HL-60 (cell line): ENCODE data around the gene BAIAP2L1.

ENCODE experiments used
- DNase-seq, 2 experiments: peaks; one replicate each; pipeline ENCODE4 v3.0.0-alpha.2; 2010 to 2020; ENCODE audit warnings: low read depth in 1 of 2, low spot score in 1 of 2
- H3K27ac ChIP-seq: fragments of 250-450 bp; sonication (Bioruptor Pico); replicated peaks from 2 replicates; pipeline ENCODE4 v1.5.1; 2020; ENCODE audit warnings: mild to moderate bottlenecking, moderate library complexity
- H3K27me3 ChIP-seq: fragments of 250-450 bp; sonication (Bioruptor Pico); 2 replicates; pipeline ENCODE4 v1.5.1; 2021; ENCODE audit warnings: mild to moderate bottlenecking, moderate library complexity; ENCODE audit not compliant: insufficient read depth, poor library complexity, severe bottlenecking
- H3K4me3 ChIP-seq: replicated peaks from 2 replicates; pipeline ENCODE4 v1.5.1; 2011; ENCODE audit warnings: mild to moderate bottlenecking, control low read depth, low read length; ENCODE audit not compliant: insufficient read depth
- CTCF ChIP-seq: IDR thresholded peaks from one replicate; pipeline ENCODE4 v1.5.1; 2011; ENCODE audit warnings: low read length, control low read depth, inconsistent platforms; ENCODE audit not compliant: insufficient read depth
- GABPA ChIP-seq: IDR thresholded peaks from 2 replicates; pipeline ENCODE4 v1.6.1; 2012; ENCODE audit warnings: low read depth
- POLR2AphosphoS5 ChIP-seq: IDR thresholded peaks from 2 replicates; pipeline ENCODE4 v1.6.1; 2012; ENCODE audit warnings: low read depth
- SPI1 ChIP-seq: IDR thresholded peaks from 2 replicates; pipeline ENCODE4 v1.6.1; 2012; ENCODE audit warnings: low read depth, mild to moderate bottlenecking, borderline replicate concordance
- TF ChIP-seq, protein P1 (sequence below): IDR thresholded peaks from 2 replicates; pipeline ENCODE4 v1.6.1; 2012; ENCODE audit warnings: low read depth; ENCODE audit not compliant: insufficient replicate concordance

The BAIAP2L1 gene

GRCh38 chr7:98284335-98285036 lies 116.4 kb downstream of the BAIAP2L1 start:
- peak; percentile 57 to 82 for DNase-seq
- Histone ChIP-seq H3K27me3 (no peaks in the 10 kb centered on the region), H3K4me3 (peak overlapping the region; percentile 70), H3K27ac (peak overlapping the region; percentile 79)
- TF ChIP-seq GABPA (no peak), SPI1 (peak; percentile 67; the same call in 1 of the 2 replicates)

DNA sequence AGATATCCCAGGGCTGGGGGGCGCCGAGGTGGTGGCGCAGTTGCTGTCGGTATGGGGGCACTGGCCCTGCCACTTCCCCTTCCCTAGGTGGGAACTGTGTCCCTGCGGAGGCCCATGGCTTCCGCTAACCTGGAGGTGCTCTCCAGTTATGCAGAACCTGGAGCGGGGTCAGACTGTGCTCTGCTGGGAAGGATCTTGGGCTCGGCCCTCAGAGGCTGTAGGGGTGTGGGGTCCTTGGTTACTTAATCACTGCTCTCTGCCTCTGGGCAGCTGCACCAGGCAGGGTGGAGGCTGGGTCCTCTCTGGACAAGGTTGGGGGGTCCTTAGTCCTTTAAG lies 117.0 kb downstream of the BAIAP2L1 start:
- DNase-seq = peak in 1 of 2 experiments; percentile 13
- H3K27ac ChIP-seq = peak overlapping the region; percentile 79
- TF ChIP-seq GABPA = no peak
- 0 out of 2 replicates have a peak, but pooled peaks have one; percentile 23 for TF ChIP-seq SPI1
- peak overlapping the region; percentile 70 for H3K4me3 ChIP-seq
- H3K27me3 ChIP-seq = no peaks in the 10 kb centered on the region

- Histone ChIP-seq H3K27me3 (no peaks in the 10 kb centered on the region), H3K27ac (peak overlapping the region; percentile 79), H3K4me3 (peak overlapping the region; percentile 70)
- TF ChIP-seq, protein P1, sequence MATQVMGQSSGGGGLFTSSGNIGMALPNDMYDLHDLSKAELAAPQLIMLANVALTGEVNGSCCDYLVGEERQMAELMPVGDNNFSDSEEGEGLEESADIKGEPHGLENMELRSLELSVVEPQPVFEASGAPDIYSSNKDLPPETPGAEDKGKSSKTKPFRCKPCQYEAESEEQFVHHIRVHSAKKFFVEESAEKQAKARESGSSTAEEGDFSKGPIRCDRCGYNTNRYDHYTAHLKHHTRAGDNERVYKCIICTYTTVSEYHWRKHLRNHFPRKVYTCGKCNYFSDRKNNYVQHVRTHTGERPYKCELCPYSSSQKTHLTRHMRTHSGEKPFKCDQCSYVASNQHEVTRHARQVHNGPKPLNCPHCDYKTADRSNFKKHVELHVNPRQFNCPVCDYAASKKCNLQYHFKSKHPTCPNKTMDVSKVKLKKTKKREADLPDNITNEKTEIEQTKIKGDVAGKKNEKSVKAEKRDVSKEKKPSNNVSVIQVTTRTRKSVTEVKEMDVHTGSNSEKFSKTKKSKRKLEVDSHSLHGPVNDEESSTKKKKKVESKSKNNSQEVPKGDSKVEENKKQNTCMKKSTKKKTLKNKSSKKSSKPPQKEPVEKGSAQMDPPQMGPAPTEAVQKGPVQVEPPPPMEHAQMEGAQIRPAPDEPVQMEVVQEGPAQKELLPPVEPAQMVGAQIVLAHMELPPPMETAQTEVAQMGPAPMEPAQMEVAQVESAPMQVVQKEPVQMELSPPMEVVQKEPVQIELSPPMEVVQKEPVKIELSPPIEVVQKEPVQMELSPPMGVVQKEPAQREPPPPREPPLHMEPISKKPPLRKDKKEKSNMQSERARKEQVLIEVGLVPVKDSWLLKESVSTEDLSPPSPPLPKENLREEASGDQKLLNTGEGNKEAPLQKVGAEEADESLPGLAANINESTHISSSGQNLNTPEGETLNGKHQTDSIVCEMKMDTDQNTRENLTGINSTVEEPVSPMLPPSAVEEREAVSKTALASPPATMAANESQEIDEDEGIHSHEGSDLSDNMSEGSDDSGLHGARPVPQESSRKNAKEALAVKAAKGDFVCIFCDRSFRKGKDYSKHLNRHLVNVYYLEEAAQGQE = no peak
- peak; percentile 68; the same call in 1 of the 2 replicates for TF ChIP-seq SPI1
- no peak for TF ChIP-seq GABPA
- 0 out of 2 replicates have a peak, but pooled peaks have one; percentile 35 for TF ChIP-seq POLR2AphosphoS5
- peak; percentile 86 to 87 for DNase-seq
Observed at GRCh38 chr7:98283127-98283886, 117.6 kb downstream of the BAIAP2L1 start.

GRCh38 chr7:98282703-98283102 lies 118.2 kb downstream of the BAIAP2L1 start:
- Histone ChIP-seq H3K27ac (peak overlapping the region; percentile 79), H3K27me3 (no peaks in the 10 kb centered on the region), H3K4me3 (peak overlapping the region; percentile 70)
- no peak for DNase-seq
- TF ChIP-seq CTCF (no peak), SPI1 (no peak), GABPA (no peak), POLR2AphosphoS5 (no peak; the same call in 1 of the 2 replicates)
- TF ChIP-seq, protein P1 = no peak
